ENCODE results near the gene MBD5. TPM values are rescaled to one million over a fixed set of nuclear protein-coding genes. Genes with fewer than 3 reads are reported as not detected.

Gene MBD5
- total and polyA plus RNA-seq, 4 donors, result 27.7 to 58.6 (median 37.8) TPM

GRCh38 chr2:148179724-148180123, 158.8 kb downstream of the MBD5 start:
- no peak overlapping the region for H3K27ac ChIP-seq (ENCODE audit: low read depth, low read length)

GRCh38 chr2:148184976-148185375, 164.1 kb downstream of the MBD5 start:
- no peak for DNase-seq (ENCODE audit: low read depth in 4 of 6, low spot score in 6 of 6)
- no peak overlapping the region for H3K27ac ChIP-seq (ENCODE audit: low read depth, low read length)
- H3K4me1 ChIP-seq (ENCODE audit: control insufficient read depth, insufficient read depth, low read length), result no peaks in the 10 kb centered on the region
- peaks cover 2% of the 10 kb centered on the region for H3K36me3 ChIP-seq (ENCODE audit: control insufficient read depth, insufficient read depth, low read length)
- WGBS (ENCODE audit: insufficient coverage), result no CpG with 5 or more reads among the region's 1 CpG
- H3K27me3 ChIP-seq (ENCODE audit: control insufficient read depth, insufficient read depth, low read length), result no peaks in the 10 kb centered on the region
- no peaks in the 10 kb centered on the region for H3K9me3 ChIP-seq (ENCODE audit: control insufficient read depth, insufficient read depth, low read length)
- no peak overlapping the region for H3K4me3 ChIP-seq (ENCODE audit: low read depth, low read length)

More at GRCh38 chr2:148179724-148180123, 158.8 kb downstream of the MBD5 start:
- no peak for DNase-seq (ENCODE audit: low read depth in 4 of 6, low spot score in 6 of 6)
- Histone ChIP-seq H3K4me3 (ENCODE audit: low read depth, low read length) (no peak overlapping the region), H3K9me3 (ENCODE audit: control insufficient read depth, insufficient read depth, low read length) (no peaks in the 10 kb centered on the region), H3K27me3 (ENCODE audit: control insufficient read depth, insufficient read depth, low read length) (no peaks in the 10 kb centered on the region), H3K36me3 (ENCODE audit: control insufficient read depth, insufficient read depth, low read length) (peaks cover 7% of the 10 kb centered on the region), H3K4me1 (ENCODE audit: control insufficient read depth, insufficient read depth, low read length) (no peaks in the 10 kb centered on the region)
- no CpG with 5 or more reads among the region's 1 CpG for WGBS (ENCODE audit: insufficient coverage)

DNA sequence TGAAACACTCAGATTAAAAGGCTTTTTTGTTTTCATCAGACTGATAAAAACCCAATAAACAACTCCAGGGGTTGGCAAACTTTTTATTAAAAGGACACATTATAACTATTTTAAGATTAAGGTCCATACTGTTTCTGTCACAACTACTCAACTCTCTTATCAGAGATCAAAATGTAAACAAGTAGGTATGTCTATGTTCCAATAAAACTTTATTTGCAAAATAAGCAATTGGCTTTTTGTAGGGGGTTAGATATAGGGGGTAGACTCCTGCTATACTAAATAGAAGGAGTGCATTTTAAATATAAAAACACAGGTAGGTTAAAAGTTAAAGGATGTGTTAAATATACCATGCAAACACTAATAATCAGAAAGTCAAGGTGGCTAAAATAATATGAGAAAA, 174.0 kb downstream of the MBD5 start:
- Histone ChIP-seq H3K4me1 (ENCODE audit: control insufficient read depth, insufficient read depth, low read length) (no peaks in the 10 kb centered on the region), H3K9me3 (ENCODE audit: control insufficient read depth, insufficient read depth, low read length) (no peaks in the 10 kb centered on the region), H3K27ac (ENCODE audit: low read depth, low read length) (no peak overlapping the region), H3K27me3 (ENCODE audit: control insufficient read depth, insufficient read depth, low read length) (no peaks in the 10 kb centered on the region), H3K36me3 (ENCODE audit: control insufficient read depth, insufficient read depth, low read length) (no peaks in the 10 kb centered on the region), H3K4me3 (ENCODE audit: low read depth, low read length) (no peak overlapping the region)
- DNase-seq (ENCODE audit: low read depth in 4 of 6, low spot score in 6 of 6), result no peak

DNA sequence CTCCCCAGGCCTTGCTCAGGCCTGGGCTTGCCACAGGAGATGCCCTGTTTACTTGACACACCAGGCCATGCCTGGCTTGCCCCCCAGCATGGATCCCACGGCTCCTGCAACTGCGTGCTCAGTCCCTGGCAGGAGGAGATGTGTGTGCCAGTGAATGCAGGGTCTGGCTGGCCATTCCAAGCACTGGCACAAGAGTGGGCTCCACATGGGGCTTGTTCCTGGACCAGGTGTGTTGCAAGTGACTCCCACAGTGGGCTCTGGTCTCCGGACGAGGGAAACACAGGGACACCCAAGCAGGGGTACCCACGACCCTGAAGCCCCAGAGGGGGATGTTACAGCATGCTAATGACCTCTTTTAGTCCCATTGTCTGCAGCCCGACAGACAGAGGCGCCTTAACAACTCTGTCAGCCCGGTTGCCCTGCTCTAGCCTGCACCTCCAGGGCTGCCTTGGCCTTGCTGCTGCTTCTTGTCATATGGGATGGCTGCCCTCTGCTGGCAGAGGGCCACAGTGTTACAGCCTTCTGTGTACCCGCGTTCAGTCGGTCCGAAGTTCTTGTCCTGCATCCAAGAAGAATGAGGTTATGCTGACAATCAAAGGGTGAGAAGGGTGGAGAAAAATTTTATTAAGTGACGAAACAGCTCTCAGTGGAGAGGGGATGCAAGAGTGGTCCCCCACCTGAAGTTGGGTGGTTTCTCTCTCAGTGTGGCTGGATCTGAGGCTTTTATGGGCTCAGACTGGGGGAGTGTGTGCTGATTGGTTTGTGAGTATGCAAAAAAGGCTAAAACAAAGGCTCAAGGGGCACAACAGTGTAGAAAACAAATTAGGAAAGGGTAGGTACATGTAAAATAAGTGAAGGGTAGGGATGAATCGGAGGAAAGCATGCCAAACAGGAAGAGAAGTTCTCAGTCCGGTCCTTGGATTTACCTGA, 180.4 kb downstream of the MBD5 start:
- peak in 1 of 6 donors; percentile 10 for DNase-seq (ENCODE audit: low read depth in 4 of 6, low spot score in 6 of 6)
- Histone ChIP-seq H3K36me3 (ENCODE audit: control insufficient read depth, insufficient read depth, low read length) (peaks cover 6% of the 10 kb centered on the region), H3K9me3 (ENCODE audit: control insufficient read depth, insufficient read depth, low read length) (no peaks in the 10 kb centered on the region), H3K27me3 (ENCODE audit: control insufficient read depth, insufficient read depth, low read length) (no peaks in the 10 kb centered on the region), H3K27ac (ENCODE audit: low read depth, low read length) (no peak overlapping the region), H3K4me3 (ENCODE audit: low read depth, low read length) (no peak overlapping the region), H3K4me1 (ENCODE audit: control insufficient read depth, insufficient read depth, low read length) (no peaks in the 10 kb centered on the region)
- 91% methylated on average over 15 of the region's 15 CpGs for WGBS (ENCODE audit: insufficient coverage)

DNA sequence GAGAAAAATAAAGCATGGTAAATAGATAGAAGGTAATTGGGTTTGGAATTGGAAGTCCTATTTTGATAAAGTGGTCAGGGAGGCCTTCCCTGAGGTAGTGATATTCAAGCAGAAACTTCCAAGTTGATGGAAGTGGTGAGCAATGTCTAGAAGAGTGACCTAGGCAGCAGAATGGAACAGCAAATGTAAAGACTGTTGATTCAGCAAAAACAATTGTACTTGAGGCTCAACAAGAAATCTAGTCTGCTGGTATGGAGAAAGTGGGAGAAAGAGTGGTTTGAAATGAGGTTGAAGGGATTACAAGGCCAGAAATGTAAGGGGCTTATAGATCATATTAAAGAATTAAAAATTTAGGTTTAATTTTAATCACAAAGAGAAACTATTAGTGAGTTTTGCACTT, 181.3 kb downstream of the MBD5 start:
- Histone ChIP-seq H3K27me3 (ENCODE audit: control insufficient read depth, insufficient read depth, low read length) (no peaks in the 10 kb centered on the region), H3K36me3 (ENCODE audit: control insufficient read depth, insufficient read depth, low read length) (peaks cover 6% of the 10 kb centered on the region), H3K27ac (ENCODE audit: low read depth, low read length) (no peak overlapping the region), H3K9me3 (ENCODE audit: control insufficient read depth, insufficient read depth, low read length) (no peaks in the 10 kb centered on the region), H3K4me1 (ENCODE audit: control insufficient read depth, insufficient read depth, low read length) (no peaks in the 10 kb centered on the region), H3K4me3 (ENCODE audit: low read depth, low read length) (no peak overlapping the region)
- no peak for DNase-seq (ENCODE audit: low read depth in 4 of 6, low spot score in 6 of 6)

DNA sequence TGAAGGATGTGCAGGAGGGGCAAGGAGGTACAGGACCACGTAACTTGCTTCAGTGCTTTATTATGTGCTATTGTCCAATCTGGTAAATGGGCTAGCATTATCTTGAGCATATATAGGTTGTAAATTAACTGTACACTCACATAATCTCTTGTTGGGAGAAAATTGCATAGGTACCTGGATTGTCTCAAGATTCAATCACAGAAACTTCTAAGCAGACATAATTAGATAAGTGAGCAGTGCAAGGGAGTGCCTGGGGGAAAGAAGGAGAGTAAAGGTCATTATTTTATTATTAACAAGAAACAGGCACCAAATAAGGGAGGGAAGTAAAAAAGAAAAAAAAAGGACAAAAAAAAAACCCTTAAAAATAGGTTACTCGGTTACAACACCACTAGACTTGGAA, 186.2 kb downstream of the MBD5 start:
- WGBS (ENCODE audit: insufficient coverage), result no CpG with 5 or more reads among the region's 2 CpGs
- no peak overlapping the region for H3K4me3 ChIP-seq (ENCODE audit: low read depth, low read length)

GRCh38 chr2:148209603-148210002, 188.7 kb downstream of the MBD5 start:
- WGBS (ENCODE audit: insufficient coverage), result 83% methylated on average over 1 of the region's 2 CpGs
- Histone ChIP-seq H3K27ac (ENCODE audit: low read depth, low read length) (no peak overlapping the region), H3K4me3 (ENCODE audit: low read depth, low read length) (no peak overlapping the region), H3K36me3 (ENCODE audit: control insufficient read depth, insufficient read depth, low read length) (no peaks in the 10 kb centered on the region), H3K9me3 (ENCODE audit: control insufficient read depth, insufficient read depth, low read length) (no peaks in the 10 kb centered on the region), H3K27me3 (ENCODE audit: control insufficient read depth, insufficient read depth, low read length) (no peaks in the 10 kb centered on the region), H3K4me1 (ENCODE audit: control insufficient read depth, insufficient read depth, low read length) (no peaks in the 10 kb centered on the region)
- no peak for DNase-seq (ENCODE audit: low read depth in 4 of 6, low spot score in 6 of 6)

More for the DNA sequence above, 186.2 kb downstream of the MBD5 start:
- no peaks in the 10 kb centered on the region for H3K27me3 ChIP-seq (ENCODE audit: control insufficient read depth, insufficient read depth, low read length)
- no peaks in the 10 kb centered on the region for H3K4me1 ChIP-seq (ENCODE audit: control insufficient read depth, insufficient read depth, low read length)
- DNase-seq (ENCODE audit: low read depth in 4 of 6, low spot score in 6 of 6), result no peak
- H3K36me3 ChIP-seq (ENCODE audit: control insufficient read depth, insufficient read depth, low read length), result no peaks in the 10 kb centered on the region
- H3K27ac ChIP-seq (ENCODE audit: low read depth, low read length), result no peak overlapping the region
- H3K9me3 ChIP-seq (ENCODE audit: control insufficient read depth, insufficient read depth, low read length), result no peaks in the 10 kb centered on the region

- H3K9me3 ChIP-seq (ENCODE audit: control insufficient read depth, insufficient read depth, low read length), result peaks cover 7% of the 10 kb centered on the region
- DNase-seq (ENCODE audit: low read depth in 4 of 6, low spot score in 6 of 6), result no peak
- no peaks in the 10 kb centered on the region for H3K27me3 ChIP-seq (ENCODE audit: control insufficient read depth, insufficient read depth, low read length)
- H3K27ac ChIP-seq (ENCODE audit: low read depth, low read length), result no peak overlapping the region
- H3K36me3 ChIP-seq (ENCODE audit: control insufficient read depth, insufficient read depth, low read length), result no peaks in the 10 kb centered on the region
- H3K4me3 ChIP-seq (ENCODE audit: low read depth, low read length), result no peak overlapping the region
- WGBS (ENCODE audit: insufficient coverage), result no CpG with 5 or more reads among the region's 5 CpGs
- H3K4me1 ChIP-seq (ENCODE audit: control insufficient read depth, insufficient read depth, low read length), result no peaks in the 10 kb centered on the region
Observed at GRCh38 chr2:148218326-148219075, 197.6 kb downstream of the MBD5 start.

DNA sequence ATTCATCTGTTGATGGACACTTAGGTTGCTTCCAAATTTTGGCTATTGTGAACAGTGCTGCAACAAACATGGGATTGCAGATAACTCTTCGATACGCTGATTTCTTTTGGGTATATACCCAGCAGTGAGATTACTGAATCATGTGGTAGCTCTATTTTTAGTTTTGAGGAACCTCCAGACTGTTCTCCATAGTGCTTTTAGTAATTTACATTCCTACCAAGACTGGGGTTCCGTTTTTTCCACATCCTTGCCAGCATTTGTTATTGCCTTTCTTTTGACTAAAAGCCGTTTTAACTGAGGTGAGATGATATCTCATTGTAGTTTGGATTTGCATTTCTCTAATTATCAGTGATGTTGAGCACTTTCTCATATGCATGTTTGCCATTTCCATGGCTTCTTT, 200.3 kb downstream of the MBD5 start:
- 100% methylated on average over 1 of the region's 4 CpGs for WGBS (ENCODE audit: insufficient coverage)
- H3K4me1 ChIP-seq (ENCODE audit: control insufficient read depth, insufficient read depth, low read length), result no peaks in the 10 kb centered on the region
- peaks cover 7% of the 10 kb centered on the region for H3K9me3 ChIP-seq (ENCODE audit: control insufficient read depth, insufficient read depth, low read length)
- DNase-seq (ENCODE audit: low read depth in 4 of 6, low spot score in 6 of 6), result no peak
- H3K4me3 ChIP-seq (ENCODE audit: low read depth, low read length), result no peak overlapping the region
- no peaks in the 10 kb centered on the region for H3K27me3 ChIP-seq (ENCODE audit: control insufficient read depth, insufficient read depth, low read length)
- no peak overlapping the region for H3K27ac ChIP-seq (ENCODE audit: low read depth, low read length)
- no peaks in the 10 kb centered on the region for H3K36me3 ChIP-seq (ENCODE audit: control insufficient read depth, insufficient read depth, low read length)
